GM12872 (cell line): ENCODE measurements around the gene SLC13A3.

Source experiments
- TF ChIP-seq, protein P1 (sequence below): IDR thresholded peaks from 3 replicates; pipeline ENCODE4 v1.5.1; 2011; ENCODE audit warnings: low read depth, mild to moderate bottlenecking, low read length, moderate library complexity; ENCODE audit not compliant: insufficient read depth

SLC13A3 gene

GRCh38 chr20:46606817-46607190 lies 44.5 kb downstream of the SLC13A3 start:
- TF ChIP-seq, protein P1, sequence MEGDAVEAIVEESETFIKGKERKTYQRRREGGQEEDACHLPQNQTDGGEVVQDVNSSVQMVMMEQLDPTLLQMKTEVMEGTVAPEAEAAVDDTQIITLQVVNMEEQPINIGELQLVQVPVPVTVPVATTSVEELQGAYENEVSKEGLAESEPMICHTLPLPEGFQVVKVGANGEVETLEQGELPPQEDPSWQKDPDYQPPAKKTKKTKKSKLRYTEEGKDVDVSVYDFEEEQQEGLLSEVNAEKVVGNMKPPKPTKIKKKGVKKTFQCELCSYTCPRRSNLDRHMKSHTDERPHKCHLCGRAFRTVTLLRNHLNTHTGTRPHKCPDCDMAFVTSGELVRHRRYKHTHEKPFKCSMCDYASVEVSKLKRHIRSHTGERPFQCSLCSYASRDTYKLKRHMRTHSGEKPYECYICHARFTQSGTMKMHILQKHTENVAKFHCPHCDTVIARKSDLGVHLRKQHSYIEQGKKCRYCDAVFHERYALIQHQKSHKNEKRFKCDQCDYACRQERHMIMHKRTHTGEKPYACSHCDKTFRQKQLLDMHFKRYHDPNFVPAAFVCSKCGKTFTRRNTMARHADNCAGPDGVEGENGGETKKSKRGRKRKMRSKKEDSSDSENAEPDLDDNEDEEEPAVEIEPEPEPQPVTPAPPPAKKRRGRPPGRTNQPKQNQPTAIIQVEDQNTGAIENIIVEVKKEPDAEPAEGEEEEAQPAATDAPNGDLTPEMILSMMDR = no peak

DNA sequence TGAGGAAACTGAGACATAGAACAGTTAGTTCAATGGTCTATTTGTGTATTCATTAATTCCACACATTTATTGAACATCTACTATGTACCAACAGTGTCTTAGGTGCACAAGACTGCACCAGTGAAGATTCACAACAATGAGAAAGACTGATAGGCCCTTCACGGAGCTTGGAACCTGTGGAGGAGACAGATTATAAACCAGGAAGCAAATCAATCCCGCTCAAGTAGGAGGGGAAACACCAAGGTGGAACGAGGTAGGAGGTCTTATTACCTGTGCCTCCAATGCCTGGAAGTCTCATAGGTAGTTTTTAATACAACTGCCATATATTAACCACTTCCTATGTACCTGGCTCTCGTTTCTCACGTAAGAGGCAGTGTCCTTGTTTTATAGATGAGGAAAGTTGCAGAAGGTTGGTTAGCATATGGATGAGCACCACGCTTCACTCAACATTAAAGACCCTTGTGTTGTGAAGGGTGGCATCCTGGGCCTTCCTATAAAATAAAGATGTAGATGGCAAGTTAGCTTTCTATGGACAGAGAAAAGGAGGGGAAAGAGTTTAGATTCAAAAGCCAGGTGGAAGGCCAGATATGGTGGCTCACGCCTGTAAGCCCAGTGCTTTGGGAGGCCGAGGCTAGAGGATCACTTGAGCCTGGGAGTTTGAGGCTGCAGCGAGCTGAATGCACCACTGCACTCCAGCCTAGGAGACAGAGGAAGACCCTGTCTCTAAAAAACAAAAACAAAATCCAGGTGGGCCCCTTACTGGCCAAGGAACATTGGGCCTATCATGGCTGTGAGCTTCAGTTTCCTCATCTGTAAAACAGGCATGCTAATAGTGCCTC lies 45.1 kb downstream of the SLC13A3 start:
- TF ChIP-seq, protein P1 = no peak

- TF ChIP-seq, protein P1 = no peak
Observed at GRCh38 chr20:46605181-46605580, 46.1 kb downstream of the SLC13A3 start.

- TF ChIP-seq, protein P1 = no peak
Observed at GRCh38 chr20:46604551-46605133, 46.6 kb downstream of the SLC13A3 start.

DNA sequence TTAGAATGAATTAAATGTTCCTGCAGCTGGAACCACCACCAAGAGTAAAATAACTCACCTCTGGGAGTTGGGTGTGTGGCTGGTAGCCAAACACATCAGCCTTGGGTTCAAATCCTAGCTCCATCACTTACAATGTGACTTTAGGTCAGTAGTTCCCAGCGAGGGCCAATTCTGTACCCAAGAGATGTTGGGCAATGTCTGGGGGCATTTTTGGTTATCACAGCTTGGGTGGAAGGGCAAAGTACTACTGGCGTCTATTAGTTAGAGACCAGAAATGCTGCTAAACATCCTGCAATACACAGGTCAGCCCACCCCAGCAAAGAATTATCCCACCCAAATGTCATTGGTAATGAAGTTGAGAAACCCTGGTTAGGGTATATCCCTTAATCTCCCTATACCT lies 48.8 kb downstream of the SLC13A3 start:
- TF ChIP-seq, protein P1 = no peak

DNA sequence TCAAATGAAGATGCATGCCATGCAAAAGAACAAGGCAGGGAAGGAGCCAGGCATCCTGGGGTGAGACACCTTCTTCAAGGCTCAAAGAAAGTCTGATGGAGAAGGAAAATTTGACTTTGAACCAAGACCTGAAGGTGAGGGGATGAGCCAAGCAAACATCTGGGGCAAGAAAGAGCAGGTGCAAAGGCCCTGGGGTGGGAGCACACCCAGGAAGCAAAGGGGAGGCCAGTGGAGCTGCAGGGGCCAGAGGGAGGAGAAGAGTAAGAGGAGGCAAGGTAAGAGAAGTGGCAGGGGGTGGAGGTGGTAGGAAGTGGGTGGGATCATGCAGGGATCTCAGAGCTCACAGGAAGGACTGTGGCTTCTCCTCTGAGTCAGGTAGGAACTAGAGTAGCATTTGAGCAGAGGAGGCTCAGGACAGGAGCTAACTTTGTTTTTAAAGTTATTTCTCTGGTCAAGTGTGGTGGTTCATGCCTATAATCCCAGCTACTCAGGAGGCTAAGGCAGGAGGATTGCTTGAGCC lies 49.6 kb downstream of the SLC13A3 start:
- TF ChIP-seq, protein P1 = no peak

DNA sequence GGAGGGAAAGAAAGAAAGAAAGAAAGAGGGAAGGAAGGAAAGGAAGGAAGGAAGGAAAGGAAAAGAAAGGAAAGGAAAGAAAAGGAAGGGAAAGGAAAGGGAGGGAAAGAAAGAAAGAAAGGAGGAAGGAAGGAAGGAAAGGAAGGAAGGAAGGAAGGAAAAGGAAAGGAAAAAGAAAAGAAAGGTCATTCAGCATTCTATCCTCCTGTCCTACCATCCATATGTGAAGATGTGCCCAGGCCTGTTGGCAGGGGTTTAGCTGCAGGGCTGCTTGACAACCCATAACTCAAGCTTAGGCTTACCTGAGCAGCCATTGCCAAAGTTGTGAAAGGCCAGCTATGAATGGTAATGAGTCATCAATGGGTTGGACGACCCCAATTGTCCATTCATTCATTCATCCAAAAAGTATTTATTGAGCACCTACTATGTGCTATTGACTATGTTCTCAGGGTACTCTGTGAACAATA lies 50.9 kb downstream of the SLC13A3 start:
- TF ChIP-seq, protein P1 = no peak
